Measurements from ENCODE around the gene MTF1. TPM values are rescaled to one million over a fixed set of nuclear protein-coding genes. Genes with fewer than 3 reads are reported as not detected.

Gene MTF1
- total and polyA plus RNA-seq, 12 donors = 1.5 to 17.1 (median 10.5) TPM

DNA sequence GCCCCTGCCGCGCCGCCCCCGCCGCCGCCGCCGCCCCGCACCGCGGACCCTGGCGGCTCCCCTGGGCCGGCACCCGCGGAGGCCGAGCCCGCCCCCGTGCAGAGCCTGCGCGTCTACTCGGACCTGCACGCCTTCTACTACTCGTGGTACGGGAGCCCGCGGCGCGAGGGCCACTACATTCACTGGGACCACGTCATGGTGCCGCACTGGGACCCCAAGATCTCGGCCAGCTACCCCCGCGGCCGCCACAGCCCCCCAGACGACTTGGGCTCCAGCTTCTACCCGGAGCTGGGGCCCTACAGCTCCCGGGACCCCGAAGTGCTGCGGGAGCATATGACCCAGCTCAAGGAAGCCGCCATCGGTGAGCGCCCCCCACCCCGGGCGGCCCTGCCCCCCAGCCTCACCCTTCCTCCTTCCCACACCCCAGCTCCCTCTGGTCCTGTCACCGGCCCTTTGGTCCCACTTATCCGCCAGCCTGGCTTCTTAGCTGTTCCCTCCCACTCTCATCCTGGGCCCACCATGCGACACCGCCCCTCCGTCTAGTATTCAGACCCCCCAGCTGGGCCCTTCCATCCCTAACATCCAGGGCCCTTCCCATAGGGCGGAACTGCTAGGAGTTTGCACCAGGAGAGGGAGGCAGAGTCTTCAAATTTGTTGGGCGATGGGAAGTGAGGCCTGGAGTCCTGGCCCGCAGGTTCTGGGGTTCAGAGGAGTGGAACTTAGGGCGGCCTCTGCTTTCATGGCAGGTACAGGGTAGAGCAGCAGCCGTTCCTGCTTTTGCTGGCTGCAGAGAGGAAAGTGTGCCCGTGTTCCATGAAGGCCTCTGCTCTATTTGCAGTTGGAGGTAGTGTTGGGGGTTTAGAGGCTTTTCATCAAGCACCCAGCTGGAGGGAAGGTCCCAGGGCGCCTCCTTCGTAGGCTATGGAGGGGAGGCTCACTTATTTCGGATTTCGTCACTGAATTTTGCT, 64.7 kb downstream of the MTF1 start:
- H3K36me3 ChIP-seq = peaks cover 0 to 6% (median 0%) of the 10 kb centered on the region in 9 donors
- peaks cover 0 to 39% (median 8%) of the 10 kb centered on the region in 7 donors for H3K27me3 ChIP-seq
- ATAC-seq (peak in 1 of 8 donors; percentile 8), DNase-seq (no peak)
- H3K27ac ChIP-seq = no peak overlapping the region
- peaks cover 0 to 22% (median 16%) of the 10 kb centered on the region in 9 donors for H3K4me1 ChIP-seq
- peak overlapping the region in 9 of 10 donors; percentile 14 to 67 (median 59) for H3K4me3 ChIP-seq
- H3K9me3 ChIP-seq = no peaks in the 10 kb centered on the region
- WGBS, 2 donors = 8 to 11% methylated on average over 50 to 59 of the region's 59 CpGs
- intact Hi-C loops (cut with DNase I) = no loop called here
- TF ChIP-seq CTCF (IDR thresholded peaks at IDR 0.05) = no peak

GRCh38 chr1:37793773-37794371, 65.5 kb downstream of the MTF1 start, which contains the start of gene MANEAL:
Gene MANEAL, plus strand, starts transcription at chr1:37793847. Its CDS starts 336 bp downstream, at chr1:37794183.
- no peaks in the 10 kb centered on the region for H3K36me3 ChIP-seq
- H3K4me3 ChIP-seq = peak within 1 kb of the TSS in 9 of 10 donors; percentile 48 to 67 (median 59)
- intact Hi-C loops (cut with DNase I) = no loop called here
- peaks cover 0 to 47% (median 12%) of the 10 kb centered on the region in 7 donors for H3K27me3 ChIP-seq
- H3K9me3 ChIP-seq = no peaks in the 10 kb centered on the region
- 0% methylated on average over 46 to 80 of the region's 82 CpGs for WGBS, 2 donors
- no peak for TF ChIP-seq CTCF (IDR thresholded peaks at IDR 0.05)
- DNase-seq = peak in 1 of 2 donors; percentile 42
- H3K4me1 ChIP-seq = peaks cover 0 to 22% (median 16%) of the 10 kb centered on the region in 9 donors
- no peak within 1 kb of the TSS for H3K27ac ChIP-seq
- ATAC-seq = peak; percentile 68 to 89 (median 81)

- DNase-seq (no peak), ATAC-seq (no peak)
- intact Hi-C loops (cut with DNase I) = no loop called here
- Histone ChIP-seq H3K27ac (no peak overlapping the region), H3K36me3 (no peaks in the 10 kb centered on the region), H3K4me1 (peaks cover 0 to 22% (median 16%) of the 10 kb centered on the region in 9 donors), H3K27me3 (peaks cover 0 to 53% (median 15%) of the 10 kb centered on the region in 7 donors), H3K9me3 (no peaks in the 10 kb centered on the region), H3K4me3 (peak overlapping the region in 9 of 10 donors; percentile 48 to 67 (median 59))
- 28 to 31% methylated on average over 36 of the region's 36 CpGs for WGBS, 2 donors
- TF ChIP-seq CTCF (IDR thresholded peaks at IDR 0.05) = no peak
Measured at GRCh38 chr1:37792943-37793686, 66.3 kb downstream of the MTF1 start.

DNA sequence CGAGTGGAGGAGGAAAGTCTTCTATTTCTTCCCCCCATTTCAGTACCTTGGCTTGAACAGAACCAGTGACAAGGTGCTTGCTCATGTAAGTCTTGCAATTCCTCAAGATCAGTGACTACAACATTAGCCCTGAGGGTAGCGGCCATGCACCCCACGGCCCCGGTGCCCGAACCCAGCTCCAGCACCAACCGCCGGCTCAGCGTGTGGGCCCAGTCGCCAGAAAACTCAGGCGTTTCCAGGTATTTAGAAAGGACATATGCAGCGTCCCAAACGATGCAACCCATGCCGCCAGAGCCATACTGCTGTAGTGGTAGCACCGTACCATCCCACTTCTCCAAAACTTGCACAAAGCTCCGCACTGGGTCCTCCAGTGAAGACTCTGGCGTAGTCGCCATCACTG, 76.9 kb downstream of the MTF1 start:
- H3K27me3 ChIP-seq = peaks cover 0 to 41% (median 26%) of the 10 kb centered on the region in 7 donors
- no peaks in the 10 kb centered on the region for H3K9me3 ChIP-seq
- intact Hi-C loops (cut with DNase I) = no loop called here
- WGBS, 2 donors = 74 to 82% methylated on average over 17 of the region's 17 CpGs
- no peak for TF ChIP-seq CTCF (IDR thresholded peaks at IDR 0.05)
- ATAC-seq (no peak), DNase-seq (no peak)
- no peak overlapping the region for H3K4me3 ChIP-seq
- no peaks in the 10 kb centered on the region for H3K36me3 ChIP-seq
- no peaks in the 10 kb centered on the region for H3K4me1 ChIP-seq
- H3K27ac ChIP-seq = no peak overlapping the region

All from heart right ventricle (tissue), 16 donors.